T-helper 2 cell treated with Interferon-gamma antibody and Interleukin-4, amounts not matched to agents 5 μg/mL and 100 μg/mL, for 36 hours (primary cell): ENCODE data around the gene ISCA1.

ENCODE experiments used
- DNase-seq: peaks from one replicate; pipeline ENCODE4 v3.0.0; 2021; ENCODE audit warnings: low spot score
- H3K27ac Mint-ChIP-seq: one replicate; pipeline ENCODE4 v1.8.0; 2021; ENCODE audit warnings: mild to moderate bottlenecking, mixed read lengths
- H3K27me3 Mint-ChIP-seq: one replicate; pipeline ENCODE4 v1.8.0; 2021; ENCODE audit warnings: low read depth, mixed read lengths
- H3K36me3 Mint-ChIP-seq: one replicate; pipeline ENCODE4 v1.8.0; 2021; ENCODE audit warnings: low read depth, mixed read lengths
- H3K4me1 Mint-ChIP-seq: one replicate; pipeline ENCODE4 v1.8.0; 2021; ENCODE audit warnings: low read depth, mixed read lengths
- H3K4me3 Mint-ChIP-seq: one replicate; pipeline ENCODE4 v1.8.0; 2022; ENCODE audit warnings: mild to moderate bottlenecking, moderate library complexity, mixed read lengths
- H3K9me3 Mint-ChIP-seq: one replicate; pipeline ENCODE4 v1.8.0; 2021; ENCODE audit warnings: mixed read lengths

Gene ISCA1

DNA sequence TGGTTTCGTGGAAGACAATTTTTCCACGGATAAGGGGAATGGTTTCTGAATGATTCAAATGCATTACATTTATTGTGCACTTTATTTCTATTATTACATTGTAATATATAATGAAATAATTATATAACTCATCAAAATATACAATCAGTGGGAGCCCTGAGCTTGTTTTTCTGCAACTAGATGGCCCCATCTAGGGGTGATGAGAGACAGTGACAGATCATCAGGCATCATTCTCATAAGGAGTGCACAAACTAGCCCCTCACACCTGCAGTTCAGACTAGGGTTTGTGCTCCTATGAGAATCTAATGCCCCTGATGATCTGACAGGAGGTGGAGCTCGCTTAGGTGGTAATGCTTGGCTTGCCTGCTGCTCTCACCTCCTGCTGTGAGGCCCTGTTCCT lies 6.4 kb downstream of the ISCA1 start:
- Mint-ChIP-seq H3K4me1 (peaks cover 23% of the 10 kb centered on the region), H3K27ac (no peak overlapping the region)
- no peak for DNase-seq

GRCh38 chr9:86274821-86275643 lies 7.3 kb downstream of the ISCA1 start:
- Mint-ChIP-seq H3K4me3 (no peak overlapping the region), H3K27ac (no peak overlapping the region), H3K36me3 (peaks cover 27% of the 10 kb centered on the region), H3K4me1 (peaks cover 18% of the 10 kb centered on the region), H3K9me3 (no peaks in the 10 kb centered on the region), H3K27me3 (no peaks in the 10 kb centered on the region)
- DNase-seq: no peak

More for the DNA sequence above, 6.4 kb downstream of the ISCA1 start:
- peaks cover 27% of the 10 kb centered on the region for H3K36me3 Mint-ChIP-seq
- no peaks in the 10 kb centered on the region for H3K27me3 Mint-ChIP-seq
- no peak overlapping the region for H3K4me3 Mint-ChIP-seq
- H3K9me3 Mint-ChIP-seq: no peaks in the 10 kb centered on the region

GRCh38 chr9:86272221-86272620 lies 10.1 kb downstream of the ISCA1 start:
- H3K36me3 Mint-ChIP-seq: peaks cover 25% of the 10 kb centered on the region
- H3K27ac Mint-ChIP-seq: no peak overlapping the region
- H3K27me3 Mint-ChIP-seq: no peaks in the 10 kb centered on the region
- no peaks in the 10 kb centered on the region for H3K9me3 Mint-ChIP-seq
- no peak overlapping the region for H3K4me3 Mint-ChIP-seq
- peaks cover 7% of the 10 kb centered on the region for H3K4me1 Mint-ChIP-seq
- no peak for DNase-seq

- DNase-seq: no peak
- peaks cover 13% of the 10 kb centered on the region for H3K36me3 Mint-ChIP-seq
- no peak overlapping the region for H3K4me3 Mint-ChIP-seq
- H3K4me1 Mint-ChIP-seq: peaks cover 3% of the 10 kb centered on the region
- no peaks in the 10 kb centered on the region for H3K27me3 Mint-ChIP-seq
- H3K27ac Mint-ChIP-seq: no peak overlapping the region
- no peaks in the 10 kb centered on the region for H3K9me3 Mint-ChIP-seq
Measured at GRCh38 chr9:86263876-86264275, 18.5 kb downstream of the ISCA1 start.

DNA sequence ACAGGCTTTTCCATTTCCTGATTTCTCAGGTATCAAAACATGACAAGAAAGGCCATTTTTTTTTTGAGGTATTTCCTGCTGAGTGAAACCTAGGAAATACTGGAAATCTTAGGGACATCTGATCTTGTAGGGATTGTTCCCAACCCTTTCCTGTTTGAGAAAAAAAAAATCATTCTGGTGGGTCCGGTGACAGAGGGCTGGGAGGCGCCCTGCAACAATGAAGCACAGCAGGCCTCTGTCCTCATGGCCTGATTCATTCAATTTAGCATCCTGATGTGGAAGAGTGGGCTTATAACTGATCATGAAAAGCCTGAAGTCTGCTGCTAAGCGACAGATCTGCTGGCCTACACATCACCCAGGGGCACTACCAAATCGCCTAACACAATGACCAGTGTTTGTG lies 19.8 kb downstream of the ISCA1 start:
- Mint-ChIP-seq H3K4me1 (peaks cover 3% of the 10 kb centered on the region), H3K9me3 (no peaks in the 10 kb centered on the region), H3K36me3 (peaks cover 11% of the 10 kb centered on the region), H3K27ac (no peak overlapping the region), H3K27me3 (no peaks in the 10 kb centered on the region), H3K4me3 (no peak overlapping the region)
- no peak for DNase-seq

- Mint-ChIP-seq H3K4me1 (peaks cover 2% of the 10 kb centered on the region), H3K27me3 (no peaks in the 10 kb centered on the region), H3K36me3 (peaks cover 9% of the 10 kb centered on the region), H3K4me3 (no peak within 1 kb of the TSS), H3K27ac (no peak within 1 kb of the TSS), H3K9me3 (peaks cover under 1% of the 10 kb centered on the region)
- no peak for DNase-seq
Measured at GRCh38 chr9:86259557-86259956, 22.8 kb downstream of the ISCA1 start, which contains the start of gene C9orf153. Gene C9orf153 (minus strand): TSS chr9:86259657. CDS start chr9:86229603, 30,054 bp downstream.

- Mint-ChIP-seq H3K4me1 (peaks cover 2% of the 10 kb centered on the region), H3K27ac (no peak overlapping the region), H3K4me3 (no peak overlapping the region), H3K36me3 (peaks cover 3% of the 10 kb centered on the region), H3K9me3 (peaks cover 14% of the 10 kb centered on the region), H3K27me3 (no peaks in the 10 kb centered on the region)
- no peak for DNase-seq
Measured at GRCh38 chr9:86257391-86257790, 24.9 kb downstream of the ISCA1 start.

DNA sequence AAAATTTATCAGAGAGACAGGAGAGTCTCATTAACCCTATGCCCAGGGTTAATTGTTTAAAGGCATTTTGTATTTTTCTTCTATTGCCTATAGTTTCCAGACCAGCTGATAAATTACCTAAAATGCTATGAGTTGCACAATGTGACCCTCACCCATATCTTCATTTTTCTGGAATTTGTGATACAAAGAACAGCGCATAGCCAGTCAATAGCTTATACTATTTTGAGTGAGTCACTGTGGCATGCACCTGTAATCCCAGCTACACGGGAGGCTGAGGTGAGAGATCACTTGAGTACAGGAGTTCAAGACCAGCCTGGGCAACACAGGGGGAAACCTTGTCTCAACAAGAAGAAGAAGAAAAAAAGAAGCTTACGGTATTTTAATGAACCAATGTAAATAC lies 25.7 kb downstream of the ISCA1 start:
- Mint-ChIP-seq H3K27ac (no peak overlapping the region), H3K4me3 (no peak overlapping the region), H3K36me3 (no peaks in the 10 kb centered on the region), H3K9me3 (peaks cover 14% of the 10 kb centered on the region), H3K4me1 (peaks cover 2% of the 10 kb centered on the region), H3K27me3 (no peaks in the 10 kb centered on the region)
- DNase-seq: no peak

DNA sequence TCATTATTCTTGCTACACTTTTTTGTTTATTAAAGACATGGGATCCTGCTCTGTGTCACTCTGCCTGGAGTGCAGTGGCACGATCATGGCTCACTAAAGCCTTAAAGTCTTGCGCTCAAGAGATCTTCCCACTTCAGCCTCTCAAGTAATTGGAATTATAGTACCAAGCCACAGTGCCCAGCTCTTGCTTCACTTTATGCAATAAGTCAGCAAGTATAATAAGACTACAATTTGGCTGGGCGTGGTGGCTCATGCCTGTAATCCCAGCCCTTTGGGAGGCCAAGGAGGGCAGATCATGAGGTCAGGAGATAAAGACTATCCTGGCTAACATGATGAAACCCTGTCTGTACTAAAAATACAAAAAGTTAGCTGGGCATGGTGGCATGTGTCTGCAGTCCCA lies 28.8 kb downstream of the ISCA1 start:
- Mint-ChIP-seq H3K4me3 (no peak overlapping the region), H3K27ac (no peak overlapping the region), H3K27me3 (no peaks in the 10 kb centered on the region), H3K36me3 (no peaks in the 10 kb centered on the region), H3K4me1 (peaks cover 2% of the 10 kb centered on the region), H3K9me3 (peaks cover 14% of the 10 kb centered on the region)
- DNase-seq: no peak

DNA sequence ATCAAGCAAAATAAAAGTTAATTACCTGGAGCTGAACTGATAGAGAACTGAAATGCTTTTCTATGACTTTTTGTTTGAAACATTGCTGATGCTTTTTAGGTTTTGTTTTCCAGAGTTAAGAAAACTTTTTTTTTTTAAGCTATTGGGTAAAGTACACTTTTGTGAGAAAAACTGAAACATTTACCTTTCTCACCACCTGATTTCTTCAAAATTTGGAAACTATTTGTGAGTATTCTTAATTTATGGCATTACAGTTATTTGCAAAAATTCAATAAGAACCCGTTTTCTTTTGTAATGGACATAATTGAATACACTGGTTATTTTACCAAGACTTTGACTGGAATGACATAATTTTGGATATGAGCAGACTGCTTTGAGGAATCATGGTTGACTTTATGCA lies 29.5 kb downstream of the ISCA1 start:
- peaks cover 2% of the 10 kb centered on the region for H3K4me1 Mint-ChIP-seq
- H3K9me3 Mint-ChIP-seq: peaks cover 14% of the 10 kb centered on the region
- DNase-seq: no peak
- H3K27ac Mint-ChIP-seq: no peak overlapping the region
- no peaks in the 10 kb centered on the region for H3K27me3 Mint-ChIP-seq
- no peaks in the 10 kb centered on the region for H3K36me3 Mint-ChIP-seq
- no peak overlapping the region for H3K4me3 Mint-ChIP-seq

GRCh38 chr9:86250123-86250522 lies 32.2 kb downstream of the ISCA1 start:
- no peak overlapping the region for H3K4me3 Mint-ChIP-seq
- peaks cover 14% of the 10 kb centered on the region for H3K9me3 Mint-ChIP-seq
- DNase-seq: no peak
- H3K27ac Mint-ChIP-seq: no peak overlapping the region
- no peaks in the 10 kb centered on the region for H3K4me1 Mint-ChIP-seq
- H3K36me3 Mint-ChIP-seq: no peaks in the 10 kb centered on the region
- H3K27me3 Mint-ChIP-seq: no peaks in the 10 kb centered on the region

GRCh38 chr9:86248746-86249145 lies 33.6 kb downstream of the ISCA1 start:
- H3K4me1 Mint-ChIP-seq: no peaks in the 10 kb centered on the region

DNA sequence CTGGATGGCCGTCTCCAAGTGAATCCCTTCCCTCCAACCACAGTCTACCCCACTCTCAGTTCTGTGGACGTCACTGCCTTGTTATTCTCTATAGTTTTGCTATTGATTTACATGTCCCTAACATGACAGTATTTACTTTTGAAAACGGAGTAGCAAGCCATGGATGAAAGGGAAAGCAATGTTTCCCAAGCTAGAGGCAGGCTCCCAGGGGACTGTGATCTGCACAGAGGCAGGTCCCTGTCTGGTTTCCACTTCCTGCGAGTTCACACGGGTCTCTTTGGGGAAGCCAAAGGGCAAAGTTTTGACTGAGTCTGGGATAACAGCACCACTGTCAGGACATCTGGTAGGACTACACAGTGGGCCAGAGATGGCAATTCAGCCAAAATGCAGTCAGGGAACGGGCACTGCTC lies 35.6 kb downstream of the ISCA1 start:
- Mint-ChIP-seq H3K36me3 (no peaks in the 10 kb centered on the region), H3K27me3 (no peaks in the 10 kb centered on the region), H3K4me1 (peaks cover 3% of the 10 kb centered on the region), H3K4me3 (no peak overlapping the region), H3K9me3 (no peaks in the 10 kb centered on the region), H3K27ac (no peak overlapping the region)
- DNase-seq: no peak

More at GRCh38 chr9:86248746-86249145, 33.6 kb downstream of the ISCA1 start:
- Mint-ChIP-seq H3K27me3 (no peaks in the 10 kb centered on the region), H3K36me3 (no peaks in the 10 kb centered on the region), H3K9me3 (peaks cover 7% of the 10 kb centered on the region), H3K27ac (no peak overlapping the region), H3K4me3 (no peak overlapping the region)
- DNase-seq: no peak

GRCh38 chr9:86242071-86242470 lies 40.3 kb downstream of the ISCA1 start:
- Mint-ChIP-seq H3K36me3 (no peaks in the 10 kb centered on the region), H3K4me3 (no peak overlapping the region), H3K4me1 (peaks cover 9% of the 10 kb centered on the region), H3K27ac (no peak overlapping the region), H3K27me3 (peaks cover 2% of the 10 kb centered on the region), H3K9me3 (no peaks in the 10 kb centered on the region)
- DNase-seq: no peak

GRCh38 chr9:86241216-86241615 lies 41.1 kb downstream of the ISCA1 start:
- Mint-ChIP-seq H3K4me1 (peaks cover 9% of the 10 kb centered on the region), H3K27me3 (peaks cover 2% of the 10 kb centered on the region), H3K27ac (no peak overlapping the region), H3K9me3 (no peaks in the 10 kb centered on the region), H3K4me3 (no peak overlapping the region), H3K36me3 (no peaks in the 10 kb centered on the region)
- DNase-seq: peak; percentile 32
